ENCODE data around the gene COX4I1.

DNA sequence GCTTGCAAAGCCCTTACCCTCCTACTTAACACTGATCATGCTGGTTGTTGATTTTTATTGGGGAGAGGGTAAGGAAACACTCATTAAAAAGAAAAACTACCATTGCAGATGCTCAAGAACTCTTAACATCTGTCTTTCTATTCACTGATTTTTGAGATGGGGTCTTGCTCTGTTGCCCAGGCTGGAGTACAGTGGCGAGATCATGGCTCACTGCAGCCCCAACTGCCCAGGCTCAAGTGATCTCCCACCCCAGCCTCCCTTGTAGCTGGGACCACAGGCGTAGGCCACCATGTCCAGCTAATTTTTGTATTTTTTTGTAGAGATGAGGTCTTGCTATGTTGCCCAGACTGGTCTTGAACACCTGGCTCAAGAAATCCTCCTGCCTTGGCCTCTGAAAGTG, 14.7 kb upstream of the COX4I1 start:
- TF ChIP-seq, protein P1, sequence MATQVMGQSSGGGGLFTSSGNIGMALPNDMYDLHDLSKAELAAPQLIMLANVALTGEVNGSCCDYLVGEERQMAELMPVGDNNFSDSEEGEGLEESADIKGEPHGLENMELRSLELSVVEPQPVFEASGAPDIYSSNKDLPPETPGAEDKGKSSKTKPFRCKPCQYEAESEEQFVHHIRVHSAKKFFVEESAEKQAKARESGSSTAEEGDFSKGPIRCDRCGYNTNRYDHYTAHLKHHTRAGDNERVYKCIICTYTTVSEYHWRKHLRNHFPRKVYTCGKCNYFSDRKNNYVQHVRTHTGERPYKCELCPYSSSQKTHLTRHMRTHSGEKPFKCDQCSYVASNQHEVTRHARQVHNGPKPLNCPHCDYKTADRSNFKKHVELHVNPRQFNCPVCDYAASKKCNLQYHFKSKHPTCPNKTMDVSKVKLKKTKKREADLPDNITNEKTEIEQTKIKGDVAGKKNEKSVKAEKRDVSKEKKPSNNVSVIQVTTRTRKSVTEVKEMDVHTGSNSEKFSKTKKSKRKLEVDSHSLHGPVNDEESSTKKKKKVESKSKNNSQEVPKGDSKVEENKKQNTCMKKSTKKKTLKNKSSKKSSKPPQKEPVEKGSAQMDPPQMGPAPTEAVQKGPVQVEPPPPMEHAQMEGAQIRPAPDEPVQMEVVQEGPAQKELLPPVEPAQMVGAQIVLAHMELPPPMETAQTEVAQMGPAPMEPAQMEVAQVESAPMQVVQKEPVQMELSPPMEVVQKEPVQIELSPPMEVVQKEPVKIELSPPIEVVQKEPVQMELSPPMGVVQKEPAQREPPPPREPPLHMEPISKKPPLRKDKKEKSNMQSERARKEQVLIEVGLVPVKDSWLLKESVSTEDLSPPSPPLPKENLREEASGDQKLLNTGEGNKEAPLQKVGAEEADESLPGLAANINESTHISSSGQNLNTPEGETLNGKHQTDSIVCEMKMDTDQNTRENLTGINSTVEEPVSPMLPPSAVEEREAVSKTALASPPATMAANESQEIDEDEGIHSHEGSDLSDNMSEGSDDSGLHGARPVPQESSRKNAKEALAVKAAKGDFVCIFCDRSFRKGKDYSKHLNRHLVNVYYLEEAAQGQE (IDR thresholded peaks at IDR 0.05; ENCODE audit: low read depth): no peak
- TF ChIP-seq, protein P2, sequence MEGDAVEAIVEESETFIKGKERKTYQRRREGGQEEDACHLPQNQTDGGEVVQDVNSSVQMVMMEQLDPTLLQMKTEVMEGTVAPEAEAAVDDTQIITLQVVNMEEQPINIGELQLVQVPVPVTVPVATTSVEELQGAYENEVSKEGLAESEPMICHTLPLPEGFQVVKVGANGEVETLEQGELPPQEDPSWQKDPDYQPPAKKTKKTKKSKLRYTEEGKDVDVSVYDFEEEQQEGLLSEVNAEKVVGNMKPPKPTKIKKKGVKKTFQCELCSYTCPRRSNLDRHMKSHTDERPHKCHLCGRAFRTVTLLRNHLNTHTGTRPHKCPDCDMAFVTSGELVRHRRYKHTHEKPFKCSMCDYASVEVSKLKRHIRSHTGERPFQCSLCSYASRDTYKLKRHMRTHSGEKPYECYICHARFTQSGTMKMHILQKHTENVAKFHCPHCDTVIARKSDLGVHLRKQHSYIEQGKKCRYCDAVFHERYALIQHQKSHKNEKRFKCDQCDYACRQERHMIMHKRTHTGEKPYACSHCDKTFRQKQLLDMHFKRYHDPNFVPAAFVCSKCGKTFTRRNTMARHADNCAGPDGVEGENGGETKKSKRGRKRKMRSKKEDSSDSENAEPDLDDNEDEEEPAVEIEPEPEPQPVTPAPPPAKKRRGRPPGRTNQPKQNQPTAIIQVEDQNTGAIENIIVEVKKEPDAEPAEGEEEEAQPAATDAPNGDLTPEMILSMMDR (IDR thresholded peaks at IDR 0.05 in 2 of 3, conservative IDR thresholded peaks at IDR 0.05 in 1 of 3; ENCODE audit: borderline replicate concordance in 1 of 3, insufficient read depth in 1 of 3, low read depth in 2 of 3, low read length in 2 of 3): no peak
- TF ChIP-seq YY1 (IDR thresholded peaks at IDR 0.05; ENCODE audit: extremely low read depth, insufficient replicate concordance, low read depth, low read length): no peak
- no peak for TF ChIP-seq EZH2phosphoT487 (IDR thresholded peaks at IDR 0.05; ENCODE audit: borderline replicate concordance)
- TF ChIP-seq POLR2A (IDR thresholded peaks at IDR 0.05; ENCODE audit: borderline replicate concordance, extremely low read depth, insufficient read depth, insufficient read length): no peak
- TF ChIP-seq EGR1 (IDR thresholded peaks at IDR 0.05; ENCODE audit: low read depth): no peak
- TF ChIP-seq, protein P3, sequence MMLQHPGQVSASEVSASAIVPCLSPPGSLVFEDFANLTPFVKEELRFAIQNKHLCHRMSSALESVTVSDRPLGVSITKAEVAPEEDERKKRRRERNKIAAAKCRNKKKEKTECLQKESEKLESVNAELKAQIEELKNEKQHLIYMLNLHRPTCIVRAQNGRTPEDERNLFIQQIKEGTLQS (IDR thresholded peaks at IDR 0.05): no peak
- no peak for TF ChIP-seq ZNF274 (IDR thresholded peaks at IDR 0.05; ENCODE audit: low read depth, low read length)
- no peak for TF ChIP-seq RAD21 (IDR thresholded peaks at IDR 0.05; ENCODE audit: low read depth)
- no peak for TF ChIP-seq ZFX (IDR thresholded peaks at IDR 0.05)
- TF ChIP-seq, protein P4, sequence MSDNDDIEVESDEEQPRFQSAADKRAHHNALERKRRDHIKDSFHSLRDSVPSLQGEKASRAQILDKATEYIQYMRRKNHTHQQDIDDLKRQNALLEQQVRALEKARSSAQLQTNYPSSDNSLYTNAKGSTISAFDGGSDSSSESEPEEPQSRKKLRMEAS (IDR thresholded peaks at IDR 0.05): no peak
- no peak for TF ChIP-seq EZH2 (IDR thresholded peaks at IDR 0.05)
- no peak for TF ChIP-seq SP1 (IDR thresholded peaks at IDR 0.05; ENCODE audit: low read depth)

Measured in HCT116 (cell line).